ENCODE measurements around the gene PNMT.
A peak's percentile ranks its signal among the peaks of the same experiment; 100 is the strongest.

Gene PNMT

DNA sequence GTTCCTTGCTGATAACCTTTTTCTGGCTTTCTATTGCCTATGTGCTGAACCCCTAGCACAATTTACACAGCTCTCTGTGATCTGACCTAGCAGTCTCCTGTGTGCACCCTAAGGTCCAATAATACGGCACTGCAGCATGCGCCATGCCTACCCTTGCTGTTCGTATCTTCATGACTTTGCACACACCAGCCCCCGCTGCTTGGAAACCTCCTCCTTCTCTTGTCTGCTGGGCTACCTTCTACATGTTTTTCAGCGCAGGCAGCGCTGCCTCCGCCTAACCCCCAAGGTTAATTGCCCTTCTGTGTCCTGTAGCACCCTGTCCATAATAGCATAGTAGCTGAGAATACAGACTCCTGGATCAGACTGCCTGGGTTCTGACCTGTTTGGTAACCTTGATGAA lies 29.9 kb upstream of the PNMT start:
- Histone ChIP-seq H3K4me1 (ENCODE audit: control insufficient read depth, insufficient read depth, low read length) (peaks cover 20% of the 10 kb centered on the region), H3K9ac (ENCODE audit: low read length) (no peak overlapping the region), H3K4me3 (ENCODE audit: low read length) (peak overlapping the region; percentile 93), H3K27ac (ENCODE audit: low read depth, low read length) (no peak overlapping the region), H3K36me3 (ENCODE audit: control insufficient read depth, insufficient read depth, low read length) (no peaks in the 10 kb centered on the region), H3K27me3 (ENCODE audit: control insufficient read depth, insufficient read depth, low read length) (peaks cover 2% of the 10 kb centered on the region)

DNA sequence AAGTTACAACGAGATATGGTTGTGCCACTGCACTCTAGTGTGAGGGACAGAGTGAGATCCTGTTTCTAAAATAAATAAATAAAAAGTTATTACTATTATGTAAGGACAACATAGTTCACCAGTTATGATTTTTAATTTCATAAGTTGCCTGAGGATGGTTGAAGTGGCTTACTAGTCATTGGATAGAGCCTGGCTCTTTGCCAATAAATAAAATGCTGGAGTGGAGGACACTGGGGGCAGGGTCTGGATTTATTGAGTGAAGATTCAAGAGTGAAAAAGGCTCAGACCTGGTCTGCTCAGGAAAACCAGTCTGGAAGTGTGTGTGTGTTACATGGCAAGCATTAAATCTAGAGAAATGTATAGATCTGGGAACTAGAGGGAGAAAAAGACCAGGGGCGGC lies 29.2 kb upstream of the PNMT start:
- Histone ChIP-seq H3K27ac (ENCODE audit: low read depth, low read length) (no peak overlapping the region), H3K9ac (ENCODE audit: low read length) (no peak overlapping the region), H3K4me3 (ENCODE audit: low read length) (no peak overlapping the region), H3K4me1 (ENCODE audit: control insufficient read depth, insufficient read depth, low read length) (peaks cover 20% of the 10 kb centered on the region), H3K27me3 (ENCODE audit: control insufficient read depth, insufficient read depth, low read length) (peaks cover 2% of the 10 kb centered on the region), H3K36me3 (ENCODE audit: control insufficient read depth, insufficient read depth, low read length) (no peaks in the 10 kb centered on the region)

DNA sequence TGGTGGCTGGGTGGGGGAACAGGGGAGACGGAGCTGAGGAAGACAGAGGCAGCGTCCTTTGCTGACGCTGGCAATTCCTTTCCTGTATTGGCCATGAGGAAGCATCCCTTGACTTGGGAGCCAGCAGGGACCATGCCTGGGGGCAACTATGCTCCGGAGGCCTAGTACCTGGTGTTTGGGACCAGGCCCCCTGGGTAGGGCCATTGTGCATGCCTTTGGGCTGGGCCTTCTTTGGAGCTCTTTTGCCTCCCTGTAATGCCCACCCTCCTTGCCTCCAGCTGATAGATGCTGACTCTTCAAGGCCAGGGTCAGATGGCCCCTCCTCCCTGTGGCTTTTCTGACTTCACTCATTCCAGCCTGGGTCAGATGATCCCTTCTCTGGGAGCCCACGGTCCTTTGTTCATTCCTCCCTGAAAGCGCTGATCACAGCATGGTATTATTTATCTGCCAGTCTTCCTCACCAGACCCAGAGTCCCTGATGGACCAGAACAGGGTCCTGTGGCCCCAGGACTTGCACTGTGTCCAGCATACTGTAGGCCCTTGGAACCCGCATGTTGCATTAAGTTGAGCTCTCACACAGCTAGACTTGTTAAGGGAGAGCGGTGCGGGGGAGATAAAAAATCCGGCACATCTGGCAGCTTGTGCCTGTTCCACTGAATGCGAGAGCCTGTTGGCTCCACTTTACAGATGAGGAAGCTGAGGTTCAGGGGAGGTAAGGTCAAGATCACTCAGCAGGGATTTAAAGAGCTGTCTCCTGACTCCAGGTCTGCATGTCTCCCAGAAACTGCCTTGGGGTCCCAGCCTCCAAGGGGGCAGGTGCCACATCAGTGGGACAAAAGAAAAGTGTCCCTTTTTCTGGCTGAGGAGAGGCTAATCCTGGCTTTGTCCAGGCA lies 28.4 kb upstream of the PNMT start:
- H3K4me1 ChIP-seq (ENCODE audit: control insufficient read depth, insufficient read depth, low read length): peaks cover 20% of the 10 kb centered on the region
- no peak overlapping the region for H3K9ac ChIP-seq (ENCODE audit: low read length)
- no peak overlapping the region for H3K27ac ChIP-seq (ENCODE audit: low read depth, low read length)

DNA sequence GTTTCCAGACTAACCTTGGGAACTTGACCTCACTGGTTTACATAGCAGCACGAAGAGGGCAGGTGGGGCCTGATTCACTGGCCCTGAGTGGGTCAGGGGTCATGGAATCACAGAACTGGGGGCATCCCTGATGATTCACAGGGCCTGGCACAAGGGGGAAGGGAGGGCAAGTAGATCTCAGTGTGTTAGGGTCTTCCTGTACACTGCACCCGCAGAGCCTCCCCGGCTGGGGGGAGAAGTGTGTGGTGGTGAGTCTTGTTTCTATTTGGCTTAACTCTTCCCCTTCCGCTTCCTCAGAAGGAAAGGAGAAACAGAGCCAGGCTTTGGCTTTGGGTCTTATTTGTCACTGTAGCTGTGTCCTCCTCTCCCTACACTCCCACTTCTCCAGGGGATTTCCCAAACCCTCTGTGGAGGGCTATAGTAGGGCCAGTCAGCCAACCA lies 27.6 kb upstream of the PNMT start:
- Histone ChIP-seq H3K4me1 (ENCODE audit: control insufficient read depth, insufficient read depth, low read length) (peaks cover 20% of the 10 kb centered on the region), H3K4me3 (ENCODE audit: low read length) (no peak overlapping the region), H3K9ac (ENCODE audit: low read length) (no peak overlapping the region), H3K27ac (ENCODE audit: low read depth, low read length) (no peak overlapping the region), H3K27me3 (ENCODE audit: control insufficient read depth, insufficient read depth, low read length) (no peaks in the 10 kb centered on the region), H3K36me3 (ENCODE audit: control insufficient read depth, insufficient read depth, low read length) (no peaks in the 10 kb centered on the region)

More for the DNA sequence above, 28.4 kb upstream of the PNMT start:
- H3K27me3 ChIP-seq (ENCODE audit: control insufficient read depth, insufficient read depth, low read length): peaks cover 2% of the 10 kb centered on the region
- H3K36me3 ChIP-seq (ENCODE audit: control insufficient read depth, insufficient read depth, low read length): no peaks in the 10 kb centered on the region
- no peak overlapping the region for H3K4me3 ChIP-seq (ENCODE audit: low read length)

DNA sequence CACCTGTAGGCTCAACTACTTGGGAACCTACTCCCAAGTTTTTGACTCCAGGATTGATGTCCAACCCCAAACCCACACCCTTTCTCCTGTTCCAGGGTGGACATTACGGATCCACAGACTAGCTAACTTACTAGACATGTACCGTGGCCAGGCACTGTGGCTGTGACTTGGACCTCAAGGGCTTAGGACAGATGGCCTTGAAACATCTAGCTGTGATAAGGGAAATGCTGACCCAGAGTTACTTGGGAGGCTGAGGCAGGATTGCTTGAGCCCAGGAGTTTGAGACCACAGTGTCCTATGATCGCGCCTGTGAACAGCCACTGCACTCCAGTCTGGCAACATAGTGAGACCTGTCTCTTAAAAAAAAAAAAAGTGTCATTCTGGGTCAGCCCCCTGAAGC lies 27.2 kb upstream of the PNMT start:
- Histone ChIP-seq H3K4me1 (ENCODE audit: control insufficient read depth, insufficient read depth, low read length) (peaks cover 18% of the 10 kb centered on the region), H3K4me3 (ENCODE audit: low read length) (no peak overlapping the region), H3K27me3 (ENCODE audit: control insufficient read depth, insufficient read depth, low read length) (no peaks in the 10 kb centered on the region), H3K9ac (ENCODE audit: low read length) (no peak overlapping the region), H3K36me3 (ENCODE audit: control insufficient read depth, insufficient read depth, low read length) (no peaks in the 10 kb centered on the region), H3K27ac (ENCODE audit: low read depth, low read length) (no peak overlapping the region)

DNA sequence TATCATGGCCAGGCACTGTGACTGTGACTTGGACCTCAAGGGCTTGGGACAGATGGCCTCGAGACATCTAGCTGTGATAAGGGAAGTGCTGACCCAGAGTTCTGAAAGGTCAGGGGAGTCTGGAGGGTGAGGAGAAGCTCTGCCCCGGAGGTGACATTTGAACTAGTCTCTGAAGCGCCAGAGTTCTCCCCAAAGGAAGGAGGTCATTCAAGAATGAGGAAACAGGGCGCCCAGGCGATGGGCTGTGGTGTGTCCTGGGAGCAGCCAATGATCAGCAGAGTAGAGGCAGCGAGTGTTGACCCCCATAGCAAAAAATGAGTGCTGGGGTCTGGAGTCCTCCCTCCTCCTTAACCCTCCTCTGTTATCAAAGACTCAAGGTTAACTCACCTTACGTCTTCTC lies 26.4 kb upstream of the PNMT start:
- Histone ChIP-seq H3K9ac (ENCODE audit: low read length) (no peak overlapping the region), H3K4me3 (ENCODE audit: low read length) (no peak overlapping the region), H3K27me3 (ENCODE audit: control insufficient read depth, insufficient read depth, low read length) (no peaks in the 10 kb centered on the region), H3K27ac (ENCODE audit: low read depth, low read length) (no peak overlapping the region), H3K4me1 (ENCODE audit: control insufficient read depth, insufficient read depth, low read length) (peaks cover 12% of the 10 kb centered on the region), H3K36me3 (ENCODE audit: control insufficient read depth, insufficient read depth, low read length) (no peaks in the 10 kb centered on the region)

DNA sequence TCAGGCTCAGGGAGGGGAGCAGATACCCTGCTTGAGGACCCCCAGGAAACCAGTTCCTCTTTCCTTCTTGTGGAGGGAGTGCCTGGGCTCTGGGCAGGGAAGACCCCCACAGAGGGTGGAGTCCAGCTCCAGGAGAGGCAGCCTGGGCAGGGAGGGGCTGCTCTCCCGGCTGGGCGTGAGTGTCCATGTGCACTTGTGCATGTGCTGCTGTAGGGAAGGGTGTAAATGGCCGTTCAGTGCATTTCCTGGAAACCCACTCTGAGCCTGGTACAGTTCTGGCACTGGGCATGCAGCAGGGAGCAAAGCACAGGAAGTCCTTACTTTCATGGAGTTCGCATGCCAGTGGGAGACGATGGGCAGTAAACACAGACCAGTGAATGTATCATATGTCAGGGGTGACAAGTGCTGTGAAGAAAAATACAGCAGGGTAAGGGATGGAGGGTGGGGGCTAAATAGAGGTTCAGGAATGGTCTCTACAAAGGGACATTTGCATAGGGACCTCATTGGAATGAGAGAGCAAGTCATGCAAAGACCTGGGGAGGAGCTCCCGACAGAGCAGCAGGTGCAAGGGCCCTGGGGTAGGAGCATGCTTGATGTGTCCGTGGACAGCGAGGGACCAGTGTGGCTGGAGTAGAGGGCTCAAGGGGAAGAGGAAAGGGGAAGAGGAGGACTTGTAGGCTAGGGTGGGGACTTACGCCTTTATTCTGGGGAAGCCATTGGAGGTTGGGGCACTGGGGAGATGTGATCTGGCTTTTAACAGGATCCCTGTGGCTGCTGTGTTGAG lies 25.8 kb upstream of the PNMT start:
- H3K4me1 ChIP-seq (ENCODE audit: control insufficient read depth, insufficient read depth, low read length): peaks cover 12% of the 10 kb centered on the region
- no peak overlapping the region for H3K9ac ChIP-seq (ENCODE audit: low read length)
- no peak overlapping the region for H3K27ac ChIP-seq (ENCODE audit: low read depth, low read length)
- no peaks in the 10 kb centered on the region for H3K27me3 ChIP-seq (ENCODE audit: control insufficient read depth, insufficient read depth, low read length)
- no peaks in the 10 kb centered on the region for H3K36me3 ChIP-seq (ENCODE audit: control insufficient read depth, insufficient read depth, low read length)
- H3K4me3 ChIP-seq (ENCODE audit: low read length): no peak overlapping the region

DNA sequence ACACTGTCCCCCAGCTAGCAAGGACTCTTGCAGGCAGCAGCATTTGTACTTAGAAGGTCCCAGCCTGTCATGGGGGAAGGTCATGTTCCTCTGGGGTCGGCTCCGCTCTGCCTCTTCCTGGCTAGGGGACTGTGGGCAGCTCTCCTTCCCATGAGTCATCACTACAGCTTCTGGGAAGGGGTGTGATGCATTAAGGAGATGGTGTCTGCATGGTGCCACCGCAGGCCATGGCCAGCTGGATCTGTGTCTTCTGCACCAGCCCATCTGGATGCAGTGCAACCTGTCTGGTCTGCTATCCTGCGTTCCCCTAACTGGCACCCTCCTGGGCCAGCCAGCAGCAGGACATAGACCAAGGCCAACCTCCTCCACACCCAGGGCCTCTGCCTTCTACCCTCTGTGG lies 25.0 kb upstream of the PNMT start:
- Histone ChIP-seq H3K27me3 (ENCODE audit: control insufficient read depth, insufficient read depth, low read length) (no peaks in the 10 kb centered on the region), H3K9ac (ENCODE audit: low read length) (no peak overlapping the region), H3K4me1 (ENCODE audit: control insufficient read depth, insufficient read depth, low read length) (peaks cover 5% of the 10 kb centered on the region), H3K4me3 (ENCODE audit: low read length) (no peak overlapping the region), H3K36me3 (ENCODE audit: control insufficient read depth, insufficient read depth, low read length) (no peaks in the 10 kb centered on the region), H3K27ac (ENCODE audit: low read depth, low read length) (no peak overlapping the region)

DNA sequence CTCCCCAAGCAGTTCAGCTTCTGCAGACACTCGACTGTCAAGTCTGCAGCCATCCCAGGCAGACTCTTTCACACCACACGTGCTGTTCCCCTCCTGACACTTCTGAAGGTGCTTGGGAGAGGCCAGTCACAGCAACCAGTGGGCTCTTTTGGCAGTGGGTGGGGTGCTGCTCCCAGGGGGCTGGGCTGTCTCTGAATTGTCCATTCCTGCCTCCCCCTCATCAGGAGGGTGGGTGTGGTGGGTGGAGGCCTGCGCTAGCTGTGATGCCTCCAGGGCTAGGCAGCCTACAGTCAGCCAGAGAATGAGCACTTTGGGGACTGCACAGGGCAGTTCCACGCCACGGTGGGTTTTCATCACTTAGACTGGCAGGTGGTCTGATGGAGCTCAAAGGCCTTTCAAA lies 21.0 kb upstream of the PNMT start:
- no peaks in the 10 kb centered on the region for H3K4me1 ChIP-seq (ENCODE audit: control insufficient read depth, insufficient read depth, low read length)
- peaks cover 3% of the 10 kb centered on the region for H3K36me3 ChIP-seq (ENCODE audit: control insufficient read depth, insufficient read depth, low read length)
- no peak overlapping the region for H3K4me3 ChIP-seq (ENCODE audit: low read length)
- H3K27ac ChIP-seq (ENCODE audit: low read depth, low read length): no peak overlapping the region
- H3K27me3 ChIP-seq (ENCODE audit: control insufficient read depth, insufficient read depth, low read length): no peaks in the 10 kb centered on the region
- H3K9ac ChIP-seq (ENCODE audit: low read length): no peak overlapping the region

DNA sequence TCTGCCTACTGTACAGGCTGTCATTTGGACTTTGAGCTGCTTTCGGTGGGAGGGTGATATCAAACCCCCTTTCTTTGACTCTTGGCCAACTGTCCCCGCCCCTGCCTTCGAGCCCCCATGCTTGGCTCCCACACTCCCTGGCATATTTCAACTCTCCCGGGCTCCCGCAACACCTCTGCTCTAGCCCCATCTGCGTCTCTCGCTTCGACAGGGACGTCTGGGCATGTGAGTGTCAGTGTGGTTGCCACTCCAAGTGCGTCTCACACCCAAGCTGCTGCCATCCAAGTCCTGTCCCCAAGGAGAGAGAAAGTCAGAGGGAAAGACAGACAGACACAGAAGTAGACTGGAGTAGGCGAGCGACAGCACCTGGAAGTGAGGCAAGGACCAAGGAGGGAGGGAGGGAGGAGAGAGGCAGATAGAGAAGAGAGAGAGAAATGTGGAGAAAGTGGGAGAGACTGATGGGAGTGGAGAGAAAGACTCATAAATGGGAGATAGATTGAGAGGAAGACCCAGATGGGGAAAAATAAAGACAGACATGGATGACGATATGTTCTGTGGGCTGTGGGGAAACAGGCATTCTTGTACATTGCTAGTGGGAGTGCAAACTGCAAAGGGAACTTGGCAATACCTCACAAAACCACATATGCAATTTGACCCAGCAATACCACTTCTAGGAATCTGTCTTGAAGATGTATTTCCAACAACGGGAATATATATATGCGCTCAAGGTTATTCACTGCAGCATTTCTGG lies 19.5 kb upstream of the PNMT start:
- no peak overlapping the region for H3K4me3 ChIP-seq (ENCODE audit: low read length)
- no peaks in the 10 kb centered on the region for H3K27me3 ChIP-seq (ENCODE audit: control insufficient read depth, insufficient read depth, low read length)
- H3K9ac ChIP-seq (ENCODE audit: low read length): no peak overlapping the region
- H3K27ac ChIP-seq (ENCODE audit: low read depth, low read length): no peak overlapping the region
- peaks cover 3% of the 10 kb centered on the region for H3K36me3 ChIP-seq (ENCODE audit: control insufficient read depth, insufficient read depth, low read length)
- no peaks in the 10 kb centered on the region for H3K4me1 ChIP-seq (ENCODE audit: control insufficient read depth, insufficient read depth, low read length)

DNA sequence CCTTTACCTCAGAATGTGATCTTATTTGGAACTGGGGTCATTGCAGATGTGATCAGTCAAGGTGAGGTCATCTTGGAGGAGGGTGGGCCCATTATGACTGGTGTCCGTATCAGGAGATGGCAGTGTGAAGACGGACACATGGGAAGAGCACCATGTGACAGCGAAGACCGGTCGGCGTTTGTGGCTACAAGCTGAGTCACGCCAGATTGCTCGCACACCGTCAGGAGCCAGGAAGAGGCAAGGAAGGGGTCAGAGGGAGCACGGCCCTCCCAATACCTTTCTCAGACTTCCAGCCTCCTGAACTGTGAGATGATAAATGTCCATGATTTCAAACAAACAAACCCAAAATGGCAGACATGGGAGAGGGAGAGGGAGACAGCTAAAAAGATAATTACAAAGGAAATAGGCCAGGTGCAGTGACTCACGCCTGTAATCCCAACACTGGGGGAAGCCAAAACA lies 18.1 kb upstream of the PNMT start:
- no peak overlapping the region for H3K9ac ChIP-seq (ENCODE audit: low read length)
- H3K27ac ChIP-seq (ENCODE audit: low read depth, low read length): no peak overlapping the region
- H3K4me1 ChIP-seq (ENCODE audit: control insufficient read depth, insufficient read depth, low read length): no peaks in the 10 kb centered on the region
- H3K27me3 ChIP-seq (ENCODE audit: control insufficient read depth, insufficient read depth, low read length): no peaks in the 10 kb centered on the region
- H3K36me3 ChIP-seq (ENCODE audit: control insufficient read depth, insufficient read depth, low read length): peaks cover 3% of the 10 kb centered on the region
- H3K4me3 ChIP-seq (ENCODE audit: low read length): no peak overlapping the region

DNA sequence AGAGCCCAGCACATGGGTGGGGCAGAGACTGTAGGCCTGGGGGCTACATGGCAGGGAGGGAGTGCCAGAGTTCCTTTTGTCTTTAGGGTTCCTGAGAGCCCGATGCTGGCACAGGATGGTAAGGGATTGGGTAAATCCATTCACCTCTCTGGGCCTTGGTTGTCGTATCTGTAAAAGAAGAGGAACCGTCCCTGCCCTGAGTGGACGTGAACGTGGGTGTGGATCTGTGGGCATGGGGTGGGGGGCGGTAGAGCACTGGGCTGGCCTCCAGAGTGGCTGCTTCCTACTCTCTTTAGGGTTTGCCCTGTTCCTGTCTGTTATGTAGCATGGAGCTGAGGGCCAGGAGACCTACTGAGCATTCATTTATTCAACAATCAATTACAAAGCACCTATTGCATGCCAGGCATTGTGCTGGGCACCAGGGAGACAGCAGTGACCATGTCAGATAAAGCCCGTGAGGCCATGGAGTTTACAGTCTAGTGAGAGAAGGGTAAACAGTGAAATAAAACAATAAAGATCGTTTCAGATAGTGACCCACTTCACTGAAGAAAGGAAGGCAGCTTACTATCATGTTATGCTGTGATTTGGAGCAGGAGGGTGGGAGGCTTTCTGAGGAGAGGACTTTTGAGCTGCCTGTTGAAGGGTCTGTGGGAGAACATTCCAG lies 16.2 kb upstream of the PNMT start:
- Histone ChIP-seq H3K27me3 (ENCODE audit: control insufficient read depth, insufficient read depth, low read length) (no peaks in the 10 kb centered on the region), H3K4me1 (ENCODE audit: control insufficient read depth, insufficient read depth, low read length) (no peaks in the 10 kb centered on the region), H3K9ac (ENCODE audit: low read length) (no peak overlapping the region), H3K27ac (ENCODE audit: low read depth, low read length) (no peak overlapping the region), H3K4me3 (ENCODE audit: low read length) (no peak overlapping the region), H3K36me3 (ENCODE audit: control insufficient read depth, insufficient read depth, low read length) (peaks cover 7% of the 10 kb centered on the region)
